D721Med (cell line): ENCODE data around the gene XYLT1.

Experiments
- DNase-seq: peaks from one replicate; pipeline ENCODE4 v3.0.0; 2011; ENCODE audit warnings: low spot score; ENCODE audit not compliant: insufficient read length
- FAIRE-seq: peaks from 2 replicates; lab custom pipeline; 2011; peaks lifted over from hg19 to GRCh38; lab: Jason Lieb, UNC
- TF ChIP-seq, protein P1 (sequence below): IDR thresholded peaks from 2 replicates; pipeline ENCODE4 v1.5.1; 2012; ENCODE audit warnings: mild to moderate bottlenecking, control low read depth; ENCODE audit not compliant: insufficient read depth; ENCODE audit errors: missing control alignments

XYLT1 gene

GRCh38 chr16:17067882-17068281 is 402.9 kb downstream of the XYLT1 start:
- no peak for DNase-seq
- FAIRE-seq = no peak

DNA sequence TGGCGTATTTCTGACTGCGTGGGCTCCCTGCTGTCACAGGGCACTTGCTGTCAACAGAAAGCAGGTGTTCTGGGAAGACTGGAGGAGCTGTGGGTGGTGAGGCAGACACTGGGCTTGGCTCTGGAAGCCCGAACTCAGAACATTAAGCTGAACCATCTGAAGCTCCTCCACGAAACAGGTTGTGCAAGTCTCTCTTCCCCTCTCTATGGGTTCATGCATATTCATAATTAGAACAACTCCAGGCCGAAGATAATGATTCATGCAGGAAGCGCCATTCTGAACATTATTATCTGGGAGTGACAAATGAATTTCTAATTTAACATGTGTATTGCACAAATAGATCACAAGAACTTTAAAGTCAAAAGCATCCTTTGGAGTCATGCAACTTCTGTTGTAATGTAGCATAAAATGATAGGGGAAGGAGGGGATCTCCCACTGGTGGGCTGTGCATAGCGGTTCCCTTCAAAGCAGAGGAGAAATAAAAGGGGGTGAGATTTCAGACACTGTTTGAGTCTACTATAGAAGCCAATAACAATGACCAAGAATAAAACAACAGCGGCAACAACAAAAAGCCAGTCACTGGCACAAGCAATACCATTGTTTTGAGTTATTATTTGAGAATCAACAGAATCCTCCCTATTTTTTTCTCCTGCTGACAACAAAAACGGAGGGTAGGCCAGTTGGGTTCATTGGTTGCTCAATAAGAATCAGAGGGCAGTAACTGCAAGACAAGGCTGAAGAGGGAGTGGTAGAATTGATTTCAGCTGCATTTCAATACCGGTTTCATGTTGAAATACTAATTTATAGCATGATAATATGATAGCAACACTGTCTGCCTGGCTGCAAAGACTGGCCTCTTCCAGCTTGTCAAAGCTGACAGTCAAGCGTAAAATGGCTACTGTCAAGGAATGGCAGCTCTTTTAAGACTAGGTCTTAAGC is 407.3 kb downstream of the XYLT1 start:
- DNase-seq (no peak), FAIRE-seq (no peak)
- TF ChIP-seq, protein P1, sequence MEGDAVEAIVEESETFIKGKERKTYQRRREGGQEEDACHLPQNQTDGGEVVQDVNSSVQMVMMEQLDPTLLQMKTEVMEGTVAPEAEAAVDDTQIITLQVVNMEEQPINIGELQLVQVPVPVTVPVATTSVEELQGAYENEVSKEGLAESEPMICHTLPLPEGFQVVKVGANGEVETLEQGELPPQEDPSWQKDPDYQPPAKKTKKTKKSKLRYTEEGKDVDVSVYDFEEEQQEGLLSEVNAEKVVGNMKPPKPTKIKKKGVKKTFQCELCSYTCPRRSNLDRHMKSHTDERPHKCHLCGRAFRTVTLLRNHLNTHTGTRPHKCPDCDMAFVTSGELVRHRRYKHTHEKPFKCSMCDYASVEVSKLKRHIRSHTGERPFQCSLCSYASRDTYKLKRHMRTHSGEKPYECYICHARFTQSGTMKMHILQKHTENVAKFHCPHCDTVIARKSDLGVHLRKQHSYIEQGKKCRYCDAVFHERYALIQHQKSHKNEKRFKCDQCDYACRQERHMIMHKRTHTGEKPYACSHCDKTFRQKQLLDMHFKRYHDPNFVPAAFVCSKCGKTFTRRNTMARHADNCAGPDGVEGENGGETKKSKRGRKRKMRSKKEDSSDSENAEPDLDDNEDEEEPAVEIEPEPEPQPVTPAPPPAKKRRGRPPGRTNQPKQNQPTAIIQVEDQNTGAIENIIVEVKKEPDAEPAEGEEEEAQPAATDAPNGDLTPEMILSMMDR = no peak

More at GRCh38 chr16:17067882-17068281, 402.9 kb downstream of the XYLT1 start:
- TF ChIP-seq, protein P1 = no peak

- DNase-seq (no peak), FAIRE-seq (no peak)
- TF ChIP-seq, protein P1 = no peak
Observed at GRCh38 chr16:17062676-17063075, 408.1 kb downstream of the XYLT1 start.

DNA sequence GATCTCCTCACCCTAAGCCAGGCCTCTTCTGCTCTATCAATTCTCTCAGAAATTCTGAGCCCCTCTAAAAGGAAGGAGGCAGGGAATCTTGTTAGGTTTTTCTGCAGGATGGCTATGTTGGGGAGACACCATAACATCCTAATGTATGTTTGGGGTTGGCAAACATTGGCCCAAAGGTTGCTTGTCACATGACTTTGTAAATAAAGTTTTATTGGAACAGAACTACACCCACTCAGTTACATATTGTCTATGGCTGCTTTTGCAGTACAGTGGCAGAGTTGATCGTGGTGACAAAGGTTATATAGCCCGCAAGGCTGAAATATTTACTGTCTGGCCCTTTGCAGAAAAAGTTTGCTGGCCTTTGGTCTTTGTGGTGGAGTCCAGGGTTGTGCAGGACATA is 409.4 kb downstream of the XYLT1 start:
- FAIRE-seq (no peak), DNase-seq (no peak)
- TF ChIP-seq, protein P1 = no peak

DNA sequence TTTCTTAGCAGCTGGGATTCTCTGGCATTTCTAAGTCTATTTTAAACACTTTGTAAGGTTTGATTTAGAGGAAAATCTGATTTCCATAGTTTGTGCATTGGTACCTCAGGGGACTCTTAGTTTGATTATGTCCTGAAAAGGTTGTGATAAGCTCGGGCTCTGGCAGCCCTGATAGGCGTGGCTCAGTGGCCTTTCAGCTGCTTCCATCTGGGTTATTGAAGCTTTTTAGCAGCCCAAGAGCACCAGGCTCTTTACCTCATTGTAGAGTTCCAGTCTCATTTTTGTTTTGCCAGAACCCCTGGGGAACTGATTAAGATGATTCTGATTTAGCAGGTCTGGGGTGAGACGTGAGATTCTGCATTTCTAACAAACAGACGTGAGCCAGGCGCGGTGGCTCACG is 412.3 kb downstream of the XYLT1 start:
- FAIRE-seq (no peak), DNase-seq (no peak)
- TF ChIP-seq, protein P1 = no peak

GRCh38 chr16:17056666-17057065 is 414.1 kb downstream of the XYLT1 start:
- TF ChIP-seq, protein P1 = no peak
- DNase-seq (no peak), FAIRE-seq (no peak)
